RWPE2 (cell line): ENCODE data around the gene HOXC11.

Source experiments
- ATAC-seq: fragments of 200-7000 bp; cut with Tn5 transposase; 3 replicates; pipeline ENCODE4 v1.9.1; 2021; ENCODE audit warnings: low read depth
- DNase-seq: peaks from one replicate; pipeline ENCODE4 v3.0.0-alpha.2; 2020; ENCODE audit warnings: low spot score
- H3K27ac ChIP-seq: fragments of 450-650 bp; 2 replicates; pipeline ENCODE4 v1.5.1; 2017; ENCODE audit warnings: mild to moderate bottlenecking; ENCODE audit not compliant: poor library complexity, severe bottlenecking
- H3K27me3 ChIP-seq: fragments of 250-450 bp; sonication (Bioruptor Pico); 2 replicates; pipeline ENCODE4 v1.5.1; 2021; ENCODE audit warnings: mild to moderate bottlenecking, moderate library complexity; ENCODE audit not compliant: insufficient read depth, poor library complexity, severe bottlenecking
- H3K36me3 ChIP-seq: fragments of 250-450 bp; sonication (Bioruptor Pico); 2 replicates; pipeline ENCODE4 v1.5.1; 2020; ENCODE audit warnings: low read depth, mild to moderate bottlenecking, moderate library complexity
- H3K4me1 ChIP-seq: fragments of 250-450 bp; sonication (Bioruptor Pico); 2 replicates; pipeline ENCODE4 v1.5.1; 2021; ENCODE audit warnings: mild to moderate bottlenecking, moderate library complexity; ENCODE audit not compliant: insufficient read depth, poor library complexity, severe bottlenecking
- H3K4me3 ChIP-seq: fragments of 250-450 bp; sonication (Bioruptor Pico); 2 replicates; pipeline ENCODE4 v1.5.1; 2021; ENCODE audit warnings: mild to moderate bottlenecking, moderate library complexity; ENCODE audit not compliant: severe bottlenecking
- H3K9me3 ChIP-seq: fragments of 250-450 bp; sonication (Bioruptor Pico); 2 replicates; pipeline ENCODE4 v1.5.1; 2021; ENCODE audit warnings: mild to moderate bottlenecking, moderate library complexity; ENCODE audit not compliant: severe bottlenecking
- CTCF ChIP-seq: fragments of 450-650 bp; IDR thresholded peaks from one replicate; pipeline ENCODE4 v1.5.1; 2017; ENCODE audit warnings: mild to moderate bottlenecking, moderate library complexity; ENCODE audit not compliant: poor library complexity, severe bottlenecking

The HOXC11 gene

GRCh38 chr12:53972722-53973235 lies at the start of gene HOXC11:
Gene HOXC11, plus strand, starts transcription at chr12:53973126. Its CDS starts 116 bp downstream, at chr12:53973242.
- TF ChIP-seq CTCF = no peak
- no peaks in the 10 kb centered on the region for H3K36me3 ChIP-seq
- H3K4me1 ChIP-seq = peaks cover 1% of the 10 kb centered on the region
- ATAC-seq = no peak
- H3K27ac ChIP-seq = peak within 1 kb of the TSS; percentile 3
- peak within 1 kb of the TSS; percentile 35 for H3K4me3 ChIP-seq
- H3K9me3 ChIP-seq = no peaks in the 10 kb centered on the region
- DNase-seq = no peak
- H3K27me3 ChIP-seq = peaks cover 92% of the 10 kb centered on the region

- no peak for TF ChIP-seq CTCF
- ATAC-seq (no peak), DNase-seq (no peak)
- Histone ChIP-seq H3K9me3 (no peaks in the 10 kb centered on the region), H3K4me1 (no peaks in the 10 kb centered on the region), H3K4me3 (no peak overlapping the region), H3K27me3 (peaks cover 73% of the 10 kb centered on the region), H3K36me3 (no peaks in the 10 kb centered on the region), H3K27ac (no peak overlapping the region)
These were observed 48.2 kb upstream of the HOXC11 start for GRCh38 chr12:53924521-53925405.

- no peaks in the 10 kb centered on the region for H3K36me3 ChIP-seq
- DNase-seq = no peak
- no peak overlapping the region for H3K27ac ChIP-seq
- peaks cover 87% of the 10 kb centered on the region for H3K27me3 ChIP-seq
- ATAC-seq = no peak
- no peaks in the 10 kb centered on the region for H3K9me3 ChIP-seq
- no peak overlapping the region for H3K4me3 ChIP-seq
- no peak for TF ChIP-seq CTCF
- no peaks in the 10 kb centered on the region for H3K4me1 ChIP-seq
These were observed 45.5 kb upstream of the HOXC11 start for GRCh38 chr12:53927220-53928029.

- H3K9me3 ChIP-seq = no peaks in the 10 kb centered on the region
These were observed 44.7 kb upstream of the HOXC11 start for GRCh38 chr12:53928054-53928835.

More at GRCh38 chr12:53928054-53928835, 44.7 kb upstream of the HOXC11 start:
- DNase-seq = no peak
- peaks cover 96% of the 10 kb centered on the region for H3K27me3 ChIP-seq
- no peak for TF ChIP-seq CTCF
- ATAC-seq = peak; percentile 48; the same call in 1 of the 3 replicates
- no peak overlapping the region for H3K4me3 ChIP-seq
- no peaks in the 10 kb centered on the region for H3K4me1 ChIP-seq
- no peak overlapping the region for H3K27ac ChIP-seq
- no peaks in the 10 kb centered on the region for H3K36me3 ChIP-seq
